ENCODE data around the gene PPP1R12A.

The PPP1R12A gene

GRCh38 chr12:79897617-79898016, 37.3 kb downstream of the PPP1R12A start:
- no peak overlapping the region for H3K27ac ChIP-seq (replicated peaks)
- TF ChIP-seq CTCF (IDR thresholded peaks at IDR 0.05; ENCODE audit: insufficient read depth, low read length) (no peak), GABPA (IDR thresholded peaks at IDR 0.05; ENCODE audit: low read depth) (no peak), REST (IDR thresholded peaks at IDR 0.05; ENCODE audit: insufficient replicate concordance, low read depth) (no peak), SPI1 (IDR thresholded peaks at IDR 0.05; ENCODE audit: borderline replicate concordance, low read depth) (no peak), POLR2AphosphoS5 (IDR thresholded peaks at IDR 0.05; ENCODE audit: low read depth) (no peak)
- no peak for DNase-seq (ENCODE audit: low read depth in 1 of 2, low spot score in 1 of 2)
- H3K27me3 ChIP-seq (ENCODE audit: insufficient read depth, poor library complexity, severe bottlenecking) = no peaks in the 10 kb centered on the region
- no peak overlapping the region for H3K4me3 ChIP-seq (replicated peaks; ENCODE audit: insufficient read depth, low read length)

GRCh38 chr12:79895804-79896203, 39.1 kb downstream of the PPP1R12A start:
- TF ChIP-seq REST (IDR thresholded peaks at IDR 0.05; ENCODE audit: insufficient replicate concordance, low read depth) (no peak), CTCF (IDR thresholded peaks at IDR 0.05; ENCODE audit: insufficient read depth, low read length) (no peak), SPI1 (IDR thresholded peaks at IDR 0.05; ENCODE audit: borderline replicate concordance, low read depth) (no peak), POLR2AphosphoS5 (IDR thresholded peaks at IDR 0.05; ENCODE audit: low read depth) (no peak), GABPA (IDR thresholded peaks at IDR 0.05; ENCODE audit: low read depth) (no peak)
- Histone ChIP-seq H3K27me3 (ENCODE audit: insufficient read depth, poor library complexity, severe bottlenecking) (no peaks in the 10 kb centered on the region), H3K4me3 (replicated peaks; ENCODE audit: insufficient read depth, low read length) (no peak overlapping the region), H3K27ac (replicated peaks) (no peak overlapping the region)
- DNase-seq (ENCODE audit: low read depth in 1 of 2, low spot score in 1 of 2) = no peak

GRCh38 chr12:79895071-79895470, 39.8 kb downstream of the PPP1R12A start:
- Histone ChIP-seq H3K27me3 (ENCODE audit: insufficient read depth, poor library complexity, severe bottlenecking) (no peaks in the 10 kb centered on the region), H3K4me3 (replicated peaks; ENCODE audit: insufficient read depth, low read length) (no peak overlapping the region), H3K27ac (replicated peaks) (no peak overlapping the region)
- TF ChIP-seq GABPA (IDR thresholded peaks at IDR 0.05; ENCODE audit: low read depth) = no peak
- TF ChIP-seq SPI1 (IDR thresholded peaks at IDR 0.05; ENCODE audit: borderline replicate concordance, low read depth) = no peak
- no peak for TF ChIP-seq CTCF (IDR thresholded peaks at IDR 0.05; ENCODE audit: insufficient read depth, low read length)
- TF ChIP-seq POLR2AphosphoS5 (IDR thresholded peaks at IDR 0.05; ENCODE audit: low read depth) = no peak
- no peak for TF ChIP-seq REST (IDR thresholded peaks at IDR 0.05; ENCODE audit: insufficient replicate concordance, low read depth)
- DNase-seq (ENCODE audit: low read depth in 1 of 2, low spot score in 1 of 2) = no peak

All from HL-60 (cell line).